Liver (tissue), 9 donors: ENCODE results near the gene C1orf174. TPM values are rescaled to one million over a fixed set of nuclear protein-coding genes. Genes with fewer than 3 reads are reported as not detected.

Source experiments
- DNase-seq: peaks from one replicate; pipeline ENCODE4 v3.0.0-alpha.2; 2017; ENCODE audit warnings: low spot score
- H3K27ac ChIP-seq, 2 donors: one replicate each; pipeline ENCODE4 v1.7.0; 2013; ENCODE audit warnings: inconsistent platforms in 2 of 2, low read length in 2 of 2, control low read depth in 1 of 2, low read depth in 1 of 2, mild to moderate bottlenecking in 1 of 2
- H3K27me3 ChIP-seq, 4 donors: one replicate each; pipeline versions ENCODE4 v1.6.1 to v1.7.0; 2013; ENCODE audit warnings: low read length in 3 of 4, inconsistent platforms in 1 of 4, mild to moderate bottlenecking in 1 of 4, moderate library complexity in 1 of 4; ENCODE audit not compliant: control insufficient read depth in 4 of 4, insufficient read depth in 4 of 4
- H3K36me3 ChIP-seq, 4 donors: one replicate each; pipeline versions ENCODE4 v1.6.1 to v1.7.0; 2013; ENCODE audit warnings: low read length in 3 of 4, mild to moderate bottlenecking in 3 of 4, low read depth in 1 of 4, moderate library complexity in 1 of 4; ENCODE audit not compliant: control insufficient read depth in 4 of 4, insufficient read depth in 3 of 4
- H3K4me1 ChIP-seq, 4 donors: one replicate each; pipeline versions ENCODE4 v1.6.1 to v1.7.0; 2013; ENCODE audit warnings: low read length in 3 of 4, mild to moderate bottlenecking in 3 of 4, moderate library complexity in 1 of 4; ENCODE audit not compliant: control insufficient read depth in 4 of 4, insufficient read depth in 4 of 4
- H3K4me3 ChIP-seq, 3 donors: one replicate each; pipeline versions ENCODE4 v1.6.1 to v1.7.0; 2013; ENCODE audit warnings: low read length in 3 of 3, control low read depth in 1 of 3, low read depth in 1 of 3, mild to moderate bottlenecking in 1 of 3
- H3K9ac ChIP-seq, 2 donors: one replicate each; pipeline ENCODE4 v1.7.0; 2013; ENCODE audit warnings: low read length in 2 of 2, mild to moderate bottlenecking in 2 of 2, moderate library complexity in 2 of 2, control low read depth in 1 of 2, low read depth in 1 of 2
- H3K9me3 ChIP-seq, 4 donors: one replicate each; pipeline versions ENCODE4 v1.6.1 to v1.7.0; 2013; ENCODE audit warnings: low read length in 3 of 4; ENCODE audit not compliant: control insufficient read depth in 4 of 4
- ATF3 ChIP-seq: IDR thresholded peaks from 2 replicates; pipeline ENCODE4 v1.6.1; 2016; ENCODE audit warnings: antibody characterized with exemption
- EGR1 ChIP-seq, 2 donors: IDR thresholded peaks; 2 replicates each; pipeline ENCODE4 v1.6.1; 2016 to 2018; ENCODE audit warnings: antibody characterized with exemption in 2 of 2, low read depth in 2 of 2
- FOXA1 ChIP-seq: IDR thresholded peaks from 2 replicates; pipeline ENCODE4 v1.6.1; 2016; ENCODE audit warnings: antibody characterized with exemption
- FOXA2 ChIP-seq: IDR thresholded peaks from 2 replicates; pipeline ENCODE4 v1.6.1; 2016; ENCODE audit warnings: antibody characterized with exemption
- GABPA ChIP-seq, 2 donors: IDR thresholded peaks in 1 of 2; conservative IDR thresholded peaks in 1 of 2; 2 replicates each; pipeline ENCODE4 v1.6.1; 2016; ENCODE audit warnings: antibody characterized with exemption in 2 of 2, mild to moderate bottlenecking in 1 of 2, moderate library complexity in 1 of 2
- HNF4G ChIP-seq: IDR thresholded peaks from 2 replicates; pipeline ENCODE4 v1.6.1; 2016; ENCODE audit warnings: antibody characterized with exemption
- JUND ChIP-seq, 2 donors: IDR thresholded peaks; 2 replicates each; pipeline ENCODE4 v1.6.1; 2016; ENCODE audit warnings: antibody characterized with exemption in 2 of 2
- MAX ChIP-seq: IDR thresholded peaks from 2 replicates; pipeline ENCODE4 v1.6.1; 2016; ENCODE audit warnings: antibody characterized with exemption
- NR2F2 ChIP-seq: IDR thresholded peaks from 2 replicates; pipeline ENCODE4 v1.6.1; 2016; ENCODE audit warnings: antibody characterized with exemption
- RAD21 ChIP-seq, 2 donors: IDR thresholded peaks; 2 replicates each; pipeline ENCODE4 v1.6.1; 2016; ENCODE audit warnings: antibody characterized with exemption in 2 of 2, mild to moderate bottlenecking in 2 of 2
- SP1 ChIP-seq: IDR thresholded peaks from 2 replicates; pipeline ENCODE4 v1.6.1; 2018; ENCODE audit warnings: antibody characterized with exemption, mild to moderate bottlenecking
- TAF1 ChIP-seq: conservative IDR thresholded peaks from 2 replicates; pipeline ENCODE4 v1.6.1; 2016; ENCODE audit warnings: antibody characterized with exemption, mild to moderate bottlenecking
- YY1 ChIP-seq: IDR thresholded peaks from 2 replicates; pipeline ENCODE4 v1.6.1; 2016; ENCODE audit warnings: antibody characterized with exemption, mild to moderate bottlenecking
- ZBTB33 ChIP-seq: IDR thresholded peaks from 2 replicates; pipeline ENCODE4 v1.6.1; 2016; ENCODE audit warnings: antibody characterized with exemption
- WGBS: extraction: QIAGEN DNeasy Blood & Tissue Kit; methylation state at CpG from one replicate; pipeline ENCODE4 v1.1.7; 2013; 5-methylcytosine and 5-hydroxymethylcytosine counted together
- polyA plus RNA-seq, 2 donors: library from polyadenylated mRNA; stranded (reverse) in 1 of 2; unstranded in 1 of 2; fragments of 200-250 nt in 1 of 2; fragments of >200 nt in 1 of 2; fragmentation: Nextera tagmentation in 1 of 2; extraction: Ambion mirVana in 1 of 2; gene quantifications; one replicate each; pipeline versions ENCODE4 v1.2.1 to v1.2.3, GENCODE V29; 2013 to 2015
- total RNA-seq, 2 donors: library from RNA; depleted of rRNA; stranded (reverse); fragments of >200 nt; gene quantifications; one replicate each; pipeline ENCODE4 v1.2.3, GENCODE V29; 2014
- TF ChIP-seq, protein P1 (sequence below): IDR thresholded peaks from 2 replicates; pipeline ENCODE4 v1.6.1; 2016; ENCODE audit warnings: antibody characterized with exemption, mild to moderate bottlenecking
- TF ChIP-seq, protein P2 (sequence below): fragments of 150-350 bp; IDR thresholded peaks from 2 replicates; pipeline ENCODE4 v1.5.1; 2017; ENCODE audit warnings: improper control_type of control experiment, low read depth, low read length; ENCODE audit not compliant: missing input control
- donor health status: healthy.
- donor health status: healthy.
- donor health status: healthy.
- donor health status: healthy.
- donor health status: healthy.

C1orf174 gene
- total and polyA plus RNA-seq, 4 donors, result 10.4 to 17.0 (median 13.8) TPM

DNA sequence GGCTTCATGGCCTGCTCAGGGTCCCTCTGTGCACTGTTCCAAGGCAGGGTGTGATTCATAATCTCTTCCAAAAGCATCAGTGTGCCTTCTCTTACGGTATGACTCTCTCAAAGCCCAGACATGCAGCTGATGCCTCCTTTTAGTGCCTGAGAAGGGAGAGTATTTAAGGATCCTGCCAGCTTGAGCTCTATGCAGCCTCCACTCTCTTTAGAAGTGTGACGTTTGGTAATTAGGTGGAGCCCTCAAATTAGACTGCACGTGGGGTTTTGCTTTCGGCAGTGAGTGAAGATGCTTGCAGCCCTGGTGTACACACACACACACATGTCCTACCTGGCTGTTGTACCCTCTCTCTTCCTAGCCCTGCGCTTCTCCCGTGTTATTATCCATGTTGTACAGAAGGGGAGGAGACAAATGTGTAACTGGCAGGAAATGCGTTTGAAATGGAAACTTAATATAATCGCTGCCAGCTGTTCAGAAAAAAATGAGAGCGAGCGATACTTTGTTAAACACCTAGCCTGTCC lies 2.6 kb upstream of the C1orf174 start (continued):
- TF ChIP-seq ZBTB33, result no peak
- TF ChIP-seq FOXA1, result no peak

- Histone ChIP-seq H3K4me1 (peaks cover 11 to 36% (median 31%) of the 10 kb centered on the region in 4 donors), H3K4me3 (no peak overlapping the region), H3K36me3 (no peaks in the 10 kb centered on the region), H3K27me3 (no peaks in the 10 kb centered on the region), H3K9ac (no peak overlapping the region), H3K27ac (peak overlapping the region in 1 of 2 donors; percentile 36), H3K9me3 (no peaks in the 10 kb centered on the region)
- no peak for DNase-seq
- no peak for TF ChIP-seq YY1
- no peak for TF ChIP-seq JUND (IDR thresholded peaks at IDR 0.05)
- no peak for TF ChIP-seq FOXA1
- no peak for TF ChIP-seq ATF3
- TF ChIP-seq FOXA2, result no peak
- TF ChIP-seq EGR1 (IDR thresholded peaks at IDR 0.05; ENCODE audit: low read depth in 2 of 2), result no peak
- TF ChIP-seq GABPA (IDR thresholded peaks at IDR 0.05 in 1 of 2, conservative IDR thresholded peaks at IDR 0.05 in 1 of 2), result no peak
- TF ChIP-seq, protein P1, sequence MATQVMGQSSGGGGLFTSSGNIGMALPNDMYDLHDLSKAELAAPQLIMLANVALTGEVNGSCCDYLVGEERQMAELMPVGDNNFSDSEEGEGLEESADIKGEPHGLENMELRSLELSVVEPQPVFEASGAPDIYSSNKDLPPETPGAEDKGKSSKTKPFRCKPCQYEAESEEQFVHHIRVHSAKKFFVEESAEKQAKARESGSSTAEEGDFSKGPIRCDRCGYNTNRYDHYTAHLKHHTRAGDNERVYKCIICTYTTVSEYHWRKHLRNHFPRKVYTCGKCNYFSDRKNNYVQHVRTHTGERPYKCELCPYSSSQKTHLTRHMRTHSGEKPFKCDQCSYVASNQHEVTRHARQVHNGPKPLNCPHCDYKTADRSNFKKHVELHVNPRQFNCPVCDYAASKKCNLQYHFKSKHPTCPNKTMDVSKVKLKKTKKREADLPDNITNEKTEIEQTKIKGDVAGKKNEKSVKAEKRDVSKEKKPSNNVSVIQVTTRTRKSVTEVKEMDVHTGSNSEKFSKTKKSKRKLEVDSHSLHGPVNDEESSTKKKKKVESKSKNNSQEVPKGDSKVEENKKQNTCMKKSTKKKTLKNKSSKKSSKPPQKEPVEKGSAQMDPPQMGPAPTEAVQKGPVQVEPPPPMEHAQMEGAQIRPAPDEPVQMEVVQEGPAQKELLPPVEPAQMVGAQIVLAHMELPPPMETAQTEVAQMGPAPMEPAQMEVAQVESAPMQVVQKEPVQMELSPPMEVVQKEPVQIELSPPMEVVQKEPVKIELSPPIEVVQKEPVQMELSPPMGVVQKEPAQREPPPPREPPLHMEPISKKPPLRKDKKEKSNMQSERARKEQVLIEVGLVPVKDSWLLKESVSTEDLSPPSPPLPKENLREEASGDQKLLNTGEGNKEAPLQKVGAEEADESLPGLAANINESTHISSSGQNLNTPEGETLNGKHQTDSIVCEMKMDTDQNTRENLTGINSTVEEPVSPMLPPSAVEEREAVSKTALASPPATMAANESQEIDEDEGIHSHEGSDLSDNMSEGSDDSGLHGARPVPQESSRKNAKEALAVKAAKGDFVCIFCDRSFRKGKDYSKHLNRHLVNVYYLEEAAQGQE, result no peak
- no peak for TF ChIP-seq SP1
- no peak for TF ChIP-seq RAD21 (IDR thresholded peaks at IDR 0.05)
- no peak for TF ChIP-seq NR2F2
- TF ChIP-seq MAX, result no peak
- TF ChIP-seq ZBTB33, result no peak
- TF ChIP-seq HNF4G, result no peak
- TF ChIP-seq TAF1, result no peak
- TF ChIP-seq, protein P2, sequence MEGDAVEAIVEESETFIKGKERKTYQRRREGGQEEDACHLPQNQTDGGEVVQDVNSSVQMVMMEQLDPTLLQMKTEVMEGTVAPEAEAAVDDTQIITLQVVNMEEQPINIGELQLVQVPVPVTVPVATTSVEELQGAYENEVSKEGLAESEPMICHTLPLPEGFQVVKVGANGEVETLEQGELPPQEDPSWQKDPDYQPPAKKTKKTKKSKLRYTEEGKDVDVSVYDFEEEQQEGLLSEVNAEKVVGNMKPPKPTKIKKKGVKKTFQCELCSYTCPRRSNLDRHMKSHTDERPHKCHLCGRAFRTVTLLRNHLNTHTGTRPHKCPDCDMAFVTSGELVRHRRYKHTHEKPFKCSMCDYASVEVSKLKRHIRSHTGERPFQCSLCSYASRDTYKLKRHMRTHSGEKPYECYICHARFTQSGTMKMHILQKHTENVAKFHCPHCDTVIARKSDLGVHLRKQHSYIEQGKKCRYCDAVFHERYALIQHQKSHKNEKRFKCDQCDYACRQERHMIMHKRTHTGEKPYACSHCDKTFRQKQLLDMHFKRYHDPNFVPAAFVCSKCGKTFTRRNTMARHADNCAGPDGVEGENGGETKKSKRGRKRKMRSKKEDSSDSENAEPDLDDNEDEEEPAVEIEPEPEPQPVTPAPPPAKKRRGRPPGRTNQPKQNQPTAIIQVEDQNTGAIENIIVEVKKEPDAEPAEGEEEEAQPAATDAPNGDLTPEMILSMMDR, result no peak
- WGBS, result 95% methylated on average over 15 of the region's 15 CpGs
Observed at GRCh38 chr1:3902111-3902511, 2.0 kb upstream of the C1orf174 start.
